Measurements from ENCODE around the gene KIF5C. TPM values are rescaled to one million over a fixed set of nuclear protein-coding genes. Genes with fewer than 3 reads are reported as not detected.
A peak's percentile ranks its signal among the peaks of the same experiment; 100 is the strongest.

Gene KIF5C
- total RNA-seq, 1 experiment from 2014 or later = 8.3 TPM

Small RNAs within 50 kb of the gene (small RNA-seq; reads per million reads assigned to genes)
- gene RNU2-9P (1.0 reads per million, percentile 30 among the genes with 10 or more reads in this experiment), gene UBBP3 (not detected)

Other genes with a start within 250 kb of the KIF5C start
- 22.8 and 30.3 TPM in 2 replicates for gene EPC2, start 230.5 kb upstream of the KIF5C start, total RNA-seq (2014; rRNA removed; shearing (Covaris generic); ENCODE audit: low replicate concordance)
- 0.43 and 0.75 TPM in 2 replicates for gene LYPD6B, start 163.5 kb downstream of the KIF5C start, total RNA-seq (2014; rRNA removed; shearing (Covaris generic); ENCODE audit: low replicate concordance)